ENCODE measurements around the gene IQSEC2.

Gene IQSEC2

GRCh38 chrX:53283567-53283966 lies 2.2 kb upstream of the IQSEC2 start:
- POLR2A ChIA-PET (ENCODE audit: low non-redundant PET) = no interaction called here
- CTCF ChIA-PET = interaction anchor here (0.7 to 1.2 kb wide), 2 partner anchors 35 to 51 kb away, joined by 3 read pairs; no protein-coding TSS in a partner anchor

DNA sequence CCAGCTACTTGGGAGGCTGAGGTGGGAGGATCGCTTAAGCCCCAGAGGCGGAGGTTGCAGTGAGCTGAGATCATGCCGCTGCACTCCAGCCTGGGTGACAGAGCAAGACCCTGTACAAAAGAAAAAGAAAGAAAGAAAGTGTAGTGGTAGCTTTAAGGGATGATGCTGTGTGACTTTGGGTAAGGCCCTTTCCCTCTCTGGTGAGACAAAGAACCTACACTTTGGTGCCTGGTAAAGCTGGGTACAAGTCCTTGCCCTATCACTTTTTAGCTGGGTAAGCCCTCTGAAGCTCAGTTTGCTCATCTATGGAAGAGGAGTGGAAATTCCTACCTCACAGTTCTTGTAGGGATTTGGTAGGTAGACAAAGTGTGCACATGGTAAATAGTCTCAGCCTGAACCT lies 1.7 kb upstream of the IQSEC2 start:
- TF ChIP-seq, protein P1, sequence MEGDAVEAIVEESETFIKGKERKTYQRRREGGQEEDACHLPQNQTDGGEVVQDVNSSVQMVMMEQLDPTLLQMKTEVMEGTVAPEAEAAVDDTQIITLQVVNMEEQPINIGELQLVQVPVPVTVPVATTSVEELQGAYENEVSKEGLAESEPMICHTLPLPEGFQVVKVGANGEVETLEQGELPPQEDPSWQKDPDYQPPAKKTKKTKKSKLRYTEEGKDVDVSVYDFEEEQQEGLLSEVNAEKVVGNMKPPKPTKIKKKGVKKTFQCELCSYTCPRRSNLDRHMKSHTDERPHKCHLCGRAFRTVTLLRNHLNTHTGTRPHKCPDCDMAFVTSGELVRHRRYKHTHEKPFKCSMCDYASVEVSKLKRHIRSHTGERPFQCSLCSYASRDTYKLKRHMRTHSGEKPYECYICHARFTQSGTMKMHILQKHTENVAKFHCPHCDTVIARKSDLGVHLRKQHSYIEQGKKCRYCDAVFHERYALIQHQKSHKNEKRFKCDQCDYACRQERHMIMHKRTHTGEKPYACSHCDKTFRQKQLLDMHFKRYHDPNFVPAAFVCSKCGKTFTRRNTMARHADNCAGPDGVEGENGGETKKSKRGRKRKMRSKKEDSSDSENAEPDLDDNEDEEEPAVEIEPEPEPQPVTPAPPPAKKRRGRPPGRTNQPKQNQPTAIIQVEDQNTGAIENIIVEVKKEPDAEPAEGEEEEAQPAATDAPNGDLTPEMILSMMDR (conservative IDR thresholded peaks at IDR 0.05; ENCODE audit: low read depth) = no peak
- peak overlapping the region; percentile 97 for H3K27ac ChIP-seq
- DNase-seq (ENCODE audit: low spot score) = no peak
- POLR2A ChIA-PET (ENCODE audit: low non-redundant PET) = no interaction called here
- CTCF ChIA-PET = interaction anchor here (0.6 kb wide), 1 partner anchor 48 kb away, joined by 3 read pairs; no protein-coding TSS in a partner anchor

More at GRCh38 chrX:53283567-53283966, 2.2 kb upstream of the IQSEC2 start:
- TF ChIP-seq, protein P1 (conservative IDR thresholded peaks at IDR 0.05; ENCODE audit: low read depth) = no peak
- H3K27ac ChIP-seq = no peak overlapping the region
- no peak for DNase-seq (ENCODE audit: low spot score)

DNA sequence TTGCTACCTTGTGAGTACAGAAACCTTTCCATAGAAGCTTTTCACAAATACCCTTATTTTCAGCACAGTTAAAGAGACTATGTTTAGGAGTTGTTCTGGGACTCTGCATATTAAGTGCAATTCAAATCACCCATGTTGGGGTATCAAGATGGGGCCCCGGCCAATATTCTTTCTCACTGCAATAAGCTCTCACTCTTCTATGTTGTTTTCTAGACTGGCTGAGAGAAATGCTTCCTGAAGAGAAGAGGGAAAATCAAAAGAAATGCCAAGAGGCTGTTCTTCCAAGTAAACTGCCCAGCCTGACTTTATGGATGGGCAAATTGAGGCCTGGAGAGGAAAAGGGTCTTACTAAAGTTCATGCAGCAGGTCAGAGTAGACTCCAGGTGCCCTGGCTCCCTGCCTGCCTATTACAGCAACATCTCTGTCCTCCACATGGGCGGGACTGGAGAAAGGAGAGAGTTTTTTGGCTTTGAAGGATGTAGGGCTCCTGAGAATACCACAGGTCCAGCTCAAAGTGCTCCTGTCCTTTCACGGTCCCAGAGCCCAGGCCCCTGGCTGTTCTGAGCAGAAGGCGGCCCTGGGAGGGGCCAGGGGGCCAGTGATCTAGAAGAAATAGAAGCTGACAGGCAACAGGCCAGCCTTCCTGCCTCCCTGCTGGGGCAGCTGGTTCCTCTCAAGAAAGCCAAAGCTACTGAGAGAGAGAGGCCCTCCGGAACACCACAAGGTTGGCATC lies 745 bp upstream of the IQSEC2 start:
- POLR2A ChIA-PET (ENCODE audit: low non-redundant PET) = interaction anchor here (0.5 to 0.6 kb wide), 2 partner anchors 74 to 291 kb away, joined by 3 read pairs; no protein-coding TSS in a partner anchor
- no peak for DNase-seq (ENCODE audit: low spot score)
- TF ChIP-seq, protein P1 (conservative IDR thresholded peaks at IDR 0.05; ENCODE audit: low read depth) = no peak
- peak overlapping the region; percentile 97 for H3K27ac ChIP-seq
- CTCF ChIA-PET = interaction anchor here (0.6 to 1.2 kb wide), 3 partner anchors 12 to 388 kb away, joined by 3 read pairs; no protein-coding TSS in a partner anchor

DNA sequence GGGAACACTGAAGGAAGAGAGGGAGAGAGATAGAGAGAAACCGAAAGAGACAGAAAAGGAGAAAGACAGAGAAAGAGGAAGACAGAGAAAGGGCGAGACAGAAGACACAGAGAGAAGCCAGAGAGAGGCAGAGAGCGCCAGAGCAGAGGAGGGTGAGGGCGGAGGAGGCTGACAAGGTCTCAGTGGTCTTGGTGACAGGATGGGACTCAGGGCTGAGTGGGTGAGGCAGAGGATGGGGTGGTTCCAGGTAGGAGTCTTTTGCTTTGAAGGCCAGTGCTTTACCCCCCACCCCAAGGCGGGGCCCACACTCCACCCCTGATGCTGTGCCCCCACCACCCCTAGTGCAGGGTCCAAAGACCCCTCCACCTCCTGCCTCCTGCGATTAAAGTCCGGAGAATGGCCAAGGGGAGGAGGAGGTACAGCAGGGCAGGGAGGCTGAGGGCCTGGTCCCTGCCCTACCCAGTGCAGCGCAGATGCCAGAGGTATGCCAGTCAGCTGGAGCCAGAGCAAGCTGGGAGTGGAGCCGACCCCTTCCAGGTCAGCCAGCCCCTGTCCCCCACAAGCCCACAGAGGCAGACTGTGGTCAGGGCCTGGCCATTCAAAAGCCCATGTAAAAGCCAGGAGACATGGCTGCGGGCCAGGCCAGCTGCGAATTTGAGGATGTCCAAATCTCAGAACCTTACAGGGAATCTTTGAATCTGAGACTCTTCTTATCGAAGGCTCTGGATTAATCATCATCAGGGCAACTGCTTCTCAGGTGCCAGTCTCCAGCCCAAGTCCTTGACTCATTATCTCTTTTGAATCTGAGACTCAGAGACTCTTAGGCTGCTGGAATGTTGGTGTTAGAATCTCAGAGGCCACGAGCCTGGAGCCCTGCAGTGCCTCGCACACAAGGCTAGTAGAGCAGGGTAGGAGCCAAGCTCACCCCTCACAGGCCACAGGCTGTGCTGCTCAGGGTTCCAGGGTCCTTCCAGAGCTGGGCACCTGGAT lies 758 bp downstream of the IQSEC2 start:
- H3K27ac ChIP-seq = peak overlapping the region; percentile 97
- DNase-seq (ENCODE audit: low spot score) = peak; percentile 29
- ChIA-PET POLR2A (ENCODE audit: low non-redundant PET) (no interaction called here), CTCF (interaction anchor here (0.6 kb wide), 1 partner anchor 65 kb away, joined by 5 read pairs; no protein-coding TSS in a partner anchor)
- TF ChIP-seq, protein P1 (conservative IDR thresholded peaks at IDR 0.05; ENCODE audit: low read depth) = no peak

GRCh38 chrX:53279296-53280237 lies 1.8 kb downstream of the IQSEC2 start:
- no peak for DNase-seq (ENCODE audit: low spot score)
- TF ChIP-seq, protein P1 (conservative IDR thresholded peaks at IDR 0.05; ENCODE audit: low read depth) = no peak
- peak overlapping the region; percentile 97 for H3K27ac ChIP-seq
- ChIA-PET POLR2A (ENCODE audit: low non-redundant PET) (no interaction called here), CTCF (no interaction called here)

Data from RWPE1 (cell line).